ENCODE data around the gene TUBB.
A peak's percentile ranks its signal among the peaks of the same experiment; 100 is the strongest.

The TUBB gene

DNA sequence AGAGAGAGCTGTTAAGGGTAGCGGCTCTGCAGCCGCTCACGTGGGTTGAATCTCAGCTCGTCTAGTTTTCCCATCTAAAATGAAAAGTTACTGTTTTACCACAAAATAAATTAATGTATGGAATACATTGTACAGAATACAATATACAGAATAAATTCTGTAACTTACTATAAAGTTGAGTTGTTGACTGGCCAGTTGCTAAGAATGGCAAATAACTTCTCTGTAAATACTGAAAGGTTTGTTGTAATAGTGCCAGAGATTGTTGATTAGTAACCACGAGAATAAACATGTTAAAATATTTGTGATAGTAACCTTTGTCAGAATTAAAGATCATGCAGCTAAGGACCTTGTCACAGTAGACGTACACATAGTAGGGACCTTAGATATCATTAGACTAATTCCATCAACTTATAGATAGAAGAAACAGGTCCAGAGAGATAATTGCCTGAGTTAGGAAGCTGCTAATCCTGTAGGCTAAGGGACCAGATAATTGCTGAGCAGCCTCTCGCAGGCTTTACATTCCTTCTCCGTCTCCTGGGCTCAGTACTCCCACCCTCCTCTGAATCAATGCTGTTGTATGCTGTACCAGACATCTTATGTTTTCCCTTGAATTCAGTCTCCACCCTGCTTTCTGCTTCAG, 28.8 kb upstream of the TUBB start:
- H3K27me3 Mint-ChIP-seq, result no peaks in the 10 kb centered on the region
- ATAC-seq (replicated peaks; ENCODE audit: extremely low read depth, poor library complexity, severe bottlenecking) (no peak), DNase-seq (ENCODE audit: low spot score in 2 of 2) (no peak)
- H3K9me3 Mint-ChIP-seq, result no peaks in the 10 kb centered on the region
- H3K27ac Mint-ChIP-seq (ENCODE audit: low read depth), result peak overlapping the region; percentile 99
- H3K36me3 Mint-ChIP-seq (ENCODE audit: insufficient read depth), result peaks cover 8% of the 10 kb centered on the region
- H3K4me1 Mint-ChIP-seq, result peaks cover 53% of the 10 kb centered on the region
- peak overlapping the region; percentile 92 for H3K4me3 Mint-ChIP-seq

DNA sequence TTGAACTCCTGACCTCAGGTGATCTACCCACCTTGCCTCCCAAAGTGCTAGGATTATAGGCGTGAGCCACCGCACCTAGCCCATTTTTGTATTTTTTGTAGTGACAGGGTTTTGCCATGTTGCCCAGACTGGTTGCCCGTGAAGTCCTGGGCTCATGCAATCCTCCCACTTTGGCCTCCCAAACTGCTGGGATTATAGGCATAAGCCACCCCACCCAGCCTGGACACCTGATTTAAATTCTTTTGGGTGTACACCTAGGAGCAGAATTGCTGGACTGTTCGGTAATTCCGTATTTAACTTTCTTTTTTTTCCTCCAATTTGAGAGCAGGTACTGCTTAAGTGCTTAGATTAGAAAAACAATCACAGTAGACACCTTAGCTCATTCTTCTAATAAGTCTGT, 23.7 kb upstream of the TUBB start:
- Mint-ChIP-seq H3K36me3 (ENCODE audit: insufficient read depth) (peaks cover 8% of the 10 kb centered on the region), H3K9me3 (no peaks in the 10 kb centered on the region), H3K4me1 (peaks cover 10% of the 10 kb centered on the region), H3K4me3 (no peak overlapping the region), H3K27me3 (no peaks in the 10 kb centered on the region), H3K27ac (ENCODE audit: low read depth) (no peak overlapping the region)
- ATAC-seq (replicated peaks; ENCODE audit: extremely low read depth, poor library complexity, severe bottlenecking) (no peak), DNase-seq (ENCODE audit: low spot score in 2 of 2) (no peak)

DNA sequence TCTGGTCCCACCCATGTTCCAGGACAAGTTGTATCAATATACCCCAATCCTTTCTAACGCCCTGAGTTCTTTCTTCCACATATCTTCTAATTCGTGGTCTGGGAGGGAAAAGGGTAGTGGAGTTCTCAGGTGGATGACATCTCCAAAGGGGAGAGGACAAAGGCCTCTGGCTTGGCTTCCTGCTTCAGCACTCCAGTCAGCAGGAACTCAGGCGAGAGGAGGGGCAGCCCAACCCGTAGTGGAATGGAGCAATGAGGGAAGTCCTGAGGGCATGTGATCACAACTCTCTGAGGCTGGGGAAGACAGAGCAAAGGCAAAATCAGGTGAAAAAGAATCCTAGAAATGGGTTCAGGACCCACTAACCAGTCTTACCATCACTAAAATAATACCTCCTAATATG, 19.8 kb upstream of the TUBB start:
- ATAC-seq (replicated peaks; ENCODE audit: extremely low read depth, poor library complexity, severe bottlenecking) (no peak), DNase-seq (ENCODE audit: low spot score in 2 of 2) (no peak)
- no peaks in the 10 kb centered on the region for H3K4me1 Mint-ChIP-seq
- no peak overlapping the region for H3K27ac Mint-ChIP-seq (ENCODE audit: low read depth)
- H3K27me3 Mint-ChIP-seq, result no peaks in the 10 kb centered on the region
- H3K36me3 Mint-ChIP-seq (ENCODE audit: insufficient read depth), result peaks cover 24% of the 10 kb centered on the region
- no peaks in the 10 kb centered on the region for H3K9me3 Mint-ChIP-seq
- H3K4me3 Mint-ChIP-seq, result no peak overlapping the region

DNA sequence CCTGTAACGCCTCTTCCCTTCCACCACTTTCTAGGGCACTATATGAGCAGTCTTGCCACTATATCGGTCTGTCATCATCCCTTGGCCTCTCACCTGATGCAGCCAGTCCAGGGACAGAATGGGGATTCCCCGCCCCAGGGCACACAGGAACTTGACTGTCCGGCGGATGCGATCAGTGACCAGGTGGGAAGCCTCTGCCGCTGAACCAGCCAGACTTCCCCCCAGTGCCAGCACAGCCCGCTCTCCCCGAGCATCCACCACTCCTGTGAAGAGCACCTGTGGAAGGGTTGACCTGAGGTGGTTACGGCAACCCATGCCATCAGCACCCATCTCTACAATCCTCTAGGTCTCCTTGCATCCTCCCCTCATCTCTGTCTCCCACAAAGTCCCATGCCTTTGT, 17.1 kb upstream of the TUBB start:
- no peak overlapping the region for H3K27ac Mint-ChIP-seq (ENCODE audit: low read depth)

DNA sequence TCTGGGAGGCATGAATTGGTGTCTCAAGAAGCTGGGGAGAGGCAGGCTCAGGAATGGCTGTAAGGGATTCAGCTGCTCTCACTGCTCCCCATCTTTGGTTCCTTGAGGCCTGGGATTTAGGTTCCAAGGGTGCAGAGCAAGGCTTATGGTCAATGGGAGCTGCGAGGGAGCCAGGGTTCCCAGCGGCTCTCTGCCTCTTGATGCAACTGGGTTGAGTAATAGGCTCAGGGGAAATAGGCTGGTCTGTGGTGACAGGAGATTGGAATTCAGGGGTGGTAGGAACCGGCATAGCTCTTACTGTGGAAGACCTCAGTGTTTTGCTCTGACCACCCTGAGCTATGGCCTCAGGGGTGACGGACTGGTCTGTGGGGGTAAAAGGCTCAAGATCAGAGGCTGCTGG, 16.3 kb upstream of the TUBB start:
- peaks cover 31% of the 10 kb centered on the region for H3K36me3 Mint-ChIP-seq (ENCODE audit: insufficient read depth)
- ATAC-seq (replicated peaks; ENCODE audit: extremely low read depth, poor library complexity, severe bottlenecking) (no peak), DNase-seq (ENCODE audit: low spot score in 2 of 2) (no peak)
- no peaks in the 10 kb centered on the region for H3K27me3 Mint-ChIP-seq
- no peaks in the 10 kb centered on the region for H3K9me3 Mint-ChIP-seq
- H3K27ac Mint-ChIP-seq (ENCODE audit: low read depth), result no peak overlapping the region
- H3K4me1 Mint-ChIP-seq, result no peaks in the 10 kb centered on the region
- H3K4me3 Mint-ChIP-seq, result no peak overlapping the region

More for the DNA sequence above, 17.1 kb upstream of the TUBB start:
- H3K4me3 Mint-ChIP-seq, result no peak overlapping the region
- no peaks in the 10 kb centered on the region for H3K9me3 Mint-ChIP-seq
- no peak for ATAC-seq (replicated peaks; ENCODE audit: extremely low read depth, poor library complexity, severe bottlenecking)
- peaks cover 29% of the 10 kb centered on the region for H3K36me3 Mint-ChIP-seq (ENCODE audit: insufficient read depth)
- H3K27me3 Mint-ChIP-seq, result no peaks in the 10 kb centered on the region
- DNase-seq (ENCODE audit: low spot score in 2 of 2), result no peak
- no peaks in the 10 kb centered on the region for H3K4me1 Mint-ChIP-seq

DNA sequence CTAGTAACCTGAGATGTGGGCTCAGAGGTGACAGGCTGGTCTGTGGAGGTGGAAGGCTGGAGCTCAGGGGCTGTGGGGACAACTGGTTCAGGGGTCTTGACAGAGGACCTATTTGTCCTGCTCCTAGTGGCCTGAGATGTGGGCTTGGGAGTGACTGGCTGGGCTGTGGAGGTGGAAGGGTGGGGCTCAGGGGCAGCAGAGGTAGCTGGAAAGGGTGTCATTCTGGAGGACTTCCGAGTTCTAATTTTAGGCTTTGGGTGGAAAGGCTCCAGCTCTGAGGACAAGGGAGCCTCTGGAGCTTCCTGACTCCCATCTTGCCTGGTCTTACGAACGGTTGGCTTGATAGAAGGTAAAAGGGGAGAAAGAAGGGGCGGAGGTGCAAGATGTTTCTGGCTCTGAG, 14.5 kb upstream of the TUBB start:
- H3K4me1 Mint-ChIP-seq, result no peaks in the 10 kb centered on the region
- H3K9me3 Mint-ChIP-seq, result no peaks in the 10 kb centered on the region
- DNase-seq (ENCODE audit: low spot score in 2 of 2) (no peak), ATAC-seq (replicated peaks; ENCODE audit: extremely low read depth, poor library complexity, severe bottlenecking) (no peak)
- H3K27ac Mint-ChIP-seq (ENCODE audit: low read depth), result no peak overlapping the region
- no peak overlapping the region for H3K4me3 Mint-ChIP-seq
- H3K36me3 Mint-ChIP-seq (ENCODE audit: insufficient read depth), result peaks cover 31% of the 10 kb centered on the region
- no peaks in the 10 kb centered on the region for H3K27me3 Mint-ChIP-seq

DNA sequence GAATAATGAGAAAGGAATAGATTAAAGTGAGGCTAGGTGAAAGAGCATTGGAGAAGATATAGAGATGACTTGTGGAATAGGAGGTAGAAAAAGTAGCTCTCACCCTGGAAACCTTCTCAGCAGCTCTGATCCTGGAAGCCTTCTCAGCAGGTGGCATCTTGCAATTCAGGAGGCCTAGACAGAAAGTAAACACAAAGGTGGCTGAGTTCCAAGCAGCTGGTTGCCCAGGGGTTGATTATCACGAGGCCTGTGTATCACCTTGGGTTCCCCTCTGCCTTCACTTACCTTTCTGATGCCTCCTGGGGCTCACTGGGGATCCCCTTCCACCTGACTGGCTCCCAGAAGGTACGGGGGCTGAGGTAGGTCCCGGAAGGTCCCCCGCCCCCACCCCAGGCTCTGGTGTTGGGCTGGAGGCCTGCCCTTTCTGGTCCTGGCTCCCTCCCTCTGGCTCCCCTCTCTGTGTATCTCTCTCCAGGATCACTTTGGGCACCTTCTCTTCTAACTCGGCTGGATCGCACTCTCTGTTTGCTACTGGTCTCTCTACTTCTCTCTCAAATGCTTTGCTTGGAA, 12.8 kb upstream of the TUBB start:
- Mint-ChIP-seq H3K4me3 (no peak overlapping the region), H3K9me3 (no peaks in the 10 kb centered on the region), H3K27ac (ENCODE audit: low read depth) (peak overlapping the region; percentile 13), H3K4me1 (peaks cover 9% of the 10 kb centered on the region), H3K27me3 (no peaks in the 10 kb centered on the region), H3K36me3 (ENCODE audit: insufficient read depth) (peaks cover 31% of the 10 kb centered on the region)
- ATAC-seq (replicated peaks; ENCODE audit: extremely low read depth, poor library complexity, severe bottlenecking) (no peak), DNase-seq (ENCODE audit: low spot score in 2 of 2) (no peak)

DNA sequence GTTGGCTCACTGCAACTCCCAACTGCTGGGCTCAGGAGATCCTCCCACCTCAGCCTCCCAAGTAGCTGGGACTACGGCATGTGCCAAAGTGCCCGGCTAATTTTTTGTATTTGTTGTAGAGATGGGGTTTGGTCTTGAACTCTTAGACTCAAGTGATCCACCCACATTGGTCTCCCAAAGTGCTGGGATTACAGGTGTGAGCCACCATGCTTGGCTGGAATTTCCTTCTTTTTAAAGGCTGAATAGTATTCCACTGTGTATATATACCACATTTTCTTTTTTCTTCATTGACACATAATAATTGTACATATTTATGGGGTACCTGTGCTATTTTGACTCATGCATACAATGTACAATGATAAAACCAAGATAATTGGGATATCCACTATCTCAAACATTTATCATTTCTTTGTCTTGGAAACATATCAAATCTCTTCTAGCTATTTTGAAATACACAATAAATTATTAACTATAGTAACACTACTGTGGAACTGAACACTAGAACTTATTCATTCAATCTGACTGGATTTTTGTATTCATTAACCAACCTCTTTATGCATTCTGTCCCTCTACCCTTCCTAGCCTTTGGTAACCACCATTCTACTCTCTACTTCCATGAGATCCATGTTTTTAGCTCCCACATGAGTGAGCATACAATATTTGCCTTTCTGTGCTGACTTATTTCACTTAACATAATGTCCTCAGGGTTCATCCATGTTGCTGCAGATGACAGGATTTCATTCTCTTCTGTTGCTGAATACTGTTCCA, 10.9 kb upstream of the TUBB start:
- DNase-seq (ENCODE audit: low spot score in 2 of 2), result no peak
- no peak overlapping the region for H3K4me3 Mint-ChIP-seq
- H3K27ac Mint-ChIP-seq (ENCODE audit: low read depth), result no peak overlapping the region

DNA sequence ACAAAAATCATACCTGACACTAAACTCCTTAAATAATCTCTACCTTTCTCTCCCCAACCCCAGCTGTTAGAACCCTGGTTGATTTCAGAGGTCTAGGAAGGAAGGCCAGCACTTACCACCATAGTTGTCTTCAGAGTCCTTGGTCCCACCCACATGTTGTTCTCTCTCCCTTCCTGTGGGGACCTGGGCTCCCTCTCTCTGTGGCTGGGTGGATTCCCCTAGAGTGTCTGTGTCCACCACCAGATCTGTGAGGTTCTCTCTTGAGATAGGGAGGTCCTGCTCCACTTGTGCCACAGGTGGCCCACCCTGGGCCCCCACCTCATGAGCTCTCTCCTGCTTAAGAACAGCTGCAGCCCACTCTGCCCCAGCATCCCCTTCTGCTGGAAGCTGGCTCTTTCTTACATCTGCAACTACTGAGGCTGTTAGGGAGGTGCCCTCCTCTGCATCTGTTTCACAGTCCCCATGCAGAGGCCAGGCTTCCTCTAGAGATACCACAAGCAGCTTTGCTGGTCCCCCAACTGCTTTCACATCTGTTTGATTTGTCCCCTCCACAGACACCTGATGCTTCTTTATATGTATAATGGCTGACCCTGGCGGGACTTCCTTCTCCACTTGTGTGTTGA, 8.3 kb upstream of the TUBB start:
- ATAC-seq (replicated peaks; ENCODE audit: extremely low read depth, poor library complexity, severe bottlenecking) (no peak), DNase-seq (ENCODE audit: low spot score in 2 of 2) (no peak)
- Mint-ChIP-seq H3K9me3 (no peaks in the 10 kb centered on the region), H3K36me3 (ENCODE audit: insufficient read depth) (peaks cover 24% of the 10 kb centered on the region), H3K27me3 (no peaks in the 10 kb centered on the region), H3K4me3 (peak overlapping the region; percentile 25), H3K4me1 (peaks cover 35% of the 10 kb centered on the region), H3K27ac (ENCODE audit: low read depth) (peak overlapping the region; percentile 76)

More for the DNA sequence above, 10.9 kb upstream of the TUBB start:
- Mint-ChIP-seq H3K9me3 (no peaks in the 10 kb centered on the region), H3K4me1 (peaks cover 22% of the 10 kb centered on the region), H3K27me3 (no peaks in the 10 kb centered on the region), H3K36me3 (ENCODE audit: insufficient read depth) (peaks cover 30% of the 10 kb centered on the region)
- ATAC-seq (replicated peaks; ENCODE audit: extremely low read depth, poor library complexity, severe bottlenecking), result no peak

DNA sequence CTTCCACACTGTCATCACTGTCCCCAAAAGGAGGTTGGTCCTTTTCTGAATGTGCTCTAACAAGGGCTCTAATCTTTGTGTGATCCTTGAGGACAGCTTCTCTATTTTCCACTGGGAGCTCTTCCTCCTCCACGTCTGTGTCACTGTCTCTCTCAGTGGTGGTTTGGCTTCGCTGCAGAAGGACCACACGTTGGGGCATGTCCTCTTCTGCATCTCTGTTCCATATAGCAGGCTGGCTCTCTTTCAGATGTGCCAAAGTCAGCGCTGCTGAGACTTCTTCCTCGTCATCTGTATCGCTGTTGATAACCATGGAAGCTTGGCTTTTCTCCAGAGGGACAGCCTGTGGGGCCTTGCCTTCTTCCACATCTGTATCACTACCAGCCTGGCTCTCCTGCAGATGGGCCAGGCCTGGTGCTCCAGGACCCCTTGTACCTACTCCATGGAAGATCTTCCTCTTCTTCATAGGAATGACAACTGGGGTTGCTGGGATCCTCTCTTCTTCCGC, 7.7 kb upstream of the TUBB start:
- Mint-ChIP-seq H3K4me1 (peaks cover 41% of the 10 kb centered on the region), H3K27me3 (no peaks in the 10 kb centered on the region), H3K4me3 (peak overlapping the region; percentile 25), H3K27ac (ENCODE audit: low read depth) (peak overlapping the region; percentile 76), H3K36me3 (ENCODE audit: insufficient read depth) (peaks cover 25% of the 10 kb centered on the region), H3K9me3 (no peaks in the 10 kb centered on the region)
- DNase-seq (ENCODE audit: low spot score in 2 of 2) (no peak), ATAC-seq (replicated peaks; ENCODE audit: extremely low read depth, poor library complexity, severe bottlenecking) (no peak)

DNA sequence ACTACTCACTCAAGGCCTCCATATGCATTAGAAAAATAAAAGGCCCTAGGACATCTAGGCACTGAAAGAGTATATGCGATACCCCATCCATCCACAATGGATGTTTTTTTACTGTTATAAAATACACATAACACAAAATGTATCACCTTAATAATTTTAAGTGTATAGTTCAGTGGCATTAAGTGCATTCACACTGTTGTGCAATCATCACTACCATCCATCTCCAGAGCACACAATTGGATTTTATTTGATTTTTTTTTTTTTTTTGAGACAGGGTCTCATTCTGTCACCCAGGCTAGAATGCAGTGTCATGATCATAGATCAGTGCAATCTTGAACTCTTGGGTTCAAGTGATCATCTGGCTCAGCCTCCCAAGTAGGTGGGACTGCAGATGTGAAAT, 5.9 kb upstream of the TUBB start:
- no peak overlapping the region for H3K4me3 Mint-ChIP-seq
- peaks cover 23% of the 10 kb centered on the region for H3K36me3 Mint-ChIP-seq (ENCODE audit: insufficient read depth)
- H3K27ac Mint-ChIP-seq (ENCODE audit: low read depth), result no peak overlapping the region
- H3K9me3 Mint-ChIP-seq, result no peaks in the 10 kb centered on the region
- peaks cover 44% of the 10 kb centered on the region for H3K4me1 Mint-ChIP-seq
- ATAC-seq (replicated peaks; ENCODE audit: extremely low read depth, poor library complexity, severe bottlenecking) (no peak), DNase-seq (ENCODE audit: low spot score in 2 of 2) (no peak)
- H3K27me3 Mint-ChIP-seq, result no peaks in the 10 kb centered on the region

DNA sequence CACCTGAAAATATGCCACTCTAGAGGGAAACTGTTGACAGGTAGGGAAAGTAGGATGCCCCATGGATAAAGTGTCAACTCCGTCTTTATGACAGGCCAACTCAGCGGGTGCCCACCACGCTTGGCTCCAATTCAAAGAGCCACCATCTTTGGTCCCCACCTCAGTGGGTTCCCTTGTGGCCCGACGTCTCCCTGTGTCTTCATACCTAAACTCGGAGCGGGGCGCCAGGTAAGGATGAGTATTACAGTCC, 3.3 kb upstream of the TUBB start:
- H3K9me3 Mint-ChIP-seq, result no peaks in the 10 kb centered on the region
- peaks cover 53% of the 10 kb centered on the region for H3K4me1 Mint-ChIP-seq
- no peak for DNase-seq (ENCODE audit: low spot score in 2 of 2)
- no peaks in the 10 kb centered on the region for H3K27me3 Mint-ChIP-seq
- no peak for ATAC-seq (replicated peaks; ENCODE audit: extremely low read depth, poor library complexity, severe bottlenecking)
- peaks cover 29% of the 10 kb centered on the region for H3K36me3 Mint-ChIP-seq (ENCODE audit: insufficient read depth)
- peak overlapping the region; percentile 86 for H3K4me3 Mint-ChIP-seq
- peak overlapping the region; percentile 99 for H3K27ac Mint-ChIP-seq (ENCODE audit: low read depth)

All from central memory CD8-positive, alpha-beta T cell (primary cell).